ENCODE results near the gene FAIM.

- TF ChIP-seq CTCF (conservative IDR thresholded peaks at IDR 0.05) (no peak), ZFX (IDR thresholded peaks at IDR 0.05) (no peak)
These were observed 59.5 kb downstream of the FAIM start for GRCh38 chr3:138668107-138668506.

All from C4-2B (cell line).